Nephron (organoid): ENCODE measurements around the gene ADH1A.
"Not testable (repeated sequence)": the region's sequence is repeated elsewhere in the genome, so short reads cannot be mapped to it uniquely, and the experiment has no call there.

Experiments used
- H3K27ac Mint-ChIP-seq, 3 experiments: 2 replicates each; pipeline ENCODE4 v1.8.0; 2020; ENCODE audit warnings: mixed read lengths in 3 of 3, mild to moderate bottlenecking in 2 of 3, moderate library complexity in 1 of 3
- H3K27me3 Mint-ChIP-seq: 2 replicates; pipeline ENCODE4 v1.8.0; 2021; ENCODE audit warnings: low read depth, mild to moderate bottlenecking, moderate library complexity, mixed read lengths
- H3K36me3 Mint-ChIP-seq: 2 replicates; pipeline ENCODE4 v1.8.0; 2020; ENCODE audit warnings: low read depth, mixed read lengths
- H3K4me1 Mint-ChIP-seq: 2 replicates; pipeline ENCODE4 v1.8.0; 2020; ENCODE audit warnings: mixed read lengths
- H3K4me3 Mint-ChIP-seq, 3 experiments: 2 replicates each; pipeline ENCODE4 v1.8.0; 2020; ENCODE audit warnings: mild to moderate bottlenecking in 3 of 3, mixed read lengths in 3 of 3, moderate library complexity in 2 of 3
- H3K9me3 Mint-ChIP-seq: 2 replicates; pipeline ENCODE4 v1.8.0; 2020; ENCODE audit warnings: mixed read lengths
- TF ChIP-seq, protein P1 (sequence below), 3 experiments: fragments of 200-600 bp; sonication (generic); IDR thresholded peaks; one replicate each; pipeline ENCODE4 v1.5.0; 2021; ENCODE audit warnings: antibody characterized with exemption in 3 of 3; ENCODE audit not compliant: unreplicated experiment in 3 of 3

Gene ADH1A

DNA sequence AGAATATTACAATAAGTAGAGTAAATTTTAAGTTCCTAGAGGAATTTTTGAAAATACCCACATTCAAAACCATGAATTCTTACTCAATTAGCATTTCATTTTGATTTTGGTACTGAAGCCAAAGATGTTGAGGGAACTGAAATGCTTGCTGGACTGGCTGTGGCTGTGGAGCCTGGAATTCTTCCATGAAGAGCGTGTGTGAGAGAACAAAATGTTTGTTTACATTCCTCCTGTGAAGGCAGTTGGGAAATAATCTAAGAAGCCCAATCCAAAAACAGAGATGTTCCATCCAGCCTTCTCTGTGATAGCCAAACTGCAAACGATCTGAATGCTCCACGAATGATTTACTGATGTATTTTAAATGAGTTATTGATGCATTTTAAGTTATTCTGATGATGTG, 34.2 kb upstream of the ADH1A start:
- no peak overlapping the region for H3K4me3 Mint-ChIP-seq
- H3K27me3 Mint-ChIP-seq: no peaks in the 10 kb centered on the region
- H3K9me3 Mint-ChIP-seq: peaks cover 9% of the 10 kb centered on the region
- peaks cover 17% of the 10 kb centered on the region for H3K4me1 Mint-ChIP-seq
- peak overlapping the region in 2 of 3 experiments; percentile 21 to 46 for H3K27ac Mint-ChIP-seq
- TF ChIP-seq, protein P1, sequence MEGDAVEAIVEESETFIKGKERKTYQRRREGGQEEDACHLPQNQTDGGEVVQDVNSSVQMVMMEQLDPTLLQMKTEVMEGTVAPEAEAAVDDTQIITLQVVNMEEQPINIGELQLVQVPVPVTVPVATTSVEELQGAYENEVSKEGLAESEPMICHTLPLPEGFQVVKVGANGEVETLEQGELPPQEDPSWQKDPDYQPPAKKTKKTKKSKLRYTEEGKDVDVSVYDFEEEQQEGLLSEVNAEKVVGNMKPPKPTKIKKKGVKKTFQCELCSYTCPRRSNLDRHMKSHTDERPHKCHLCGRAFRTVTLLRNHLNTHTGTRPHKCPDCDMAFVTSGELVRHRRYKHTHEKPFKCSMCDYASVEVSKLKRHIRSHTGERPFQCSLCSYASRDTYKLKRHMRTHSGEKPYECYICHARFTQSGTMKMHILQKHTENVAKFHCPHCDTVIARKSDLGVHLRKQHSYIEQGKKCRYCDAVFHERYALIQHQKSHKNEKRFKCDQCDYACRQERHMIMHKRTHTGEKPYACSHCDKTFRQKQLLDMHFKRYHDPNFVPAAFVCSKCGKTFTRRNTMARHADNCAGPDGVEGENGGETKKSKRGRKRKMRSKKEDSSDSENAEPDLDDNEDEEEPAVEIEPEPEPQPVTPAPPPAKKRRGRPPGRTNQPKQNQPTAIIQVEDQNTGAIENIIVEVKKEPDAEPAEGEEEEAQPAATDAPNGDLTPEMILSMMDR (IDR thresholded peaks at IDR 0.05; ENCODE audit: unreplicated experiment in 3 of 3): no peak
- no peaks in the 10 kb centered on the region for H3K36me3 Mint-ChIP-seq

GRCh38 chr4:99324361-99324760, 33.6 kb upstream of the ADH1A start:
- no peak overlapping the region for H3K4me3 Mint-ChIP-seq
- H3K9me3 Mint-ChIP-seq: peaks cover 9% of the 10 kb centered on the region
- H3K27me3 Mint-ChIP-seq: no peaks in the 10 kb centered on the region
- H3K4me1 Mint-ChIP-seq: peaks cover 18% of the 10 kb centered on the region
- H3K27ac Mint-ChIP-seq: no peak overlapping the region
- TF ChIP-seq, protein P1 (IDR thresholded peaks at IDR 0.05; ENCODE audit: unreplicated experiment in 3 of 3): no peak
- no peaks in the 10 kb centered on the region for H3K36me3 Mint-ChIP-seq

- Mint-ChIP-seq H3K36me3 (no peaks in the 10 kb centered on the region), H3K4me1 (peaks cover 22% of the 10 kb centered on the region), H3K9me3 (peaks cover 9% of the 10 kb centered on the region), H3K27ac (no peak overlapping the region), H3K4me3 (no peak overlapping the region), H3K27me3 (no peaks in the 10 kb centered on the region)
- TF ChIP-seq, protein P1 (IDR thresholded peaks at IDR 0.05; ENCODE audit: unreplicated experiment in 3 of 3): no peak
These were observed 33.0 kb upstream of the ADH1A start for GRCh38 chr4:99323756-99324155.

GRCh38 chr4:99321241-99322191, 30.7 kb upstream of the ADH1A start, which contains the start of gene ADH1B:
ADH1B (minus strand) TSS chr4:99321401; CDS start chr4:99321331, 70 bp downstream.
- Mint-ChIP-seq H3K36me3 (no peaks in the 10 kb centered on the region), H3K4me3 (peak within 1 kb of the TSS; percentile 39 to 78 (median 66)), H3K27me3 (no peaks in the 10 kb centered on the region), H3K9me3 (peaks cover 8% of the 10 kb centered on the region), H3K4me1 (peaks cover 22% of the 10 kb centered on the region), H3K27ac (peak within 1 kb of the TSS; percentile 59 to 91 (median 71))
- TF ChIP-seq, protein P1 (IDR thresholded peaks at IDR 0.05; ENCODE audit: unreplicated experiment in 3 of 3): no peak

GRCh38 chr4:99317811-99318210, 27.0 kb upstream of the ADH1A start:
- H3K36me3 Mint-ChIP-seq, H3K4me3 Mint-ChIP-seq, H3K27me3 Mint-ChIP-seq, H3K27ac Mint-ChIP-seq, H3K9me3 Mint-ChIP-seq: not testable (repeated sequence)
- H3K4me1 Mint-ChIP-seq: peaks cover 11% of the 10 kb centered on the region

DNA sequence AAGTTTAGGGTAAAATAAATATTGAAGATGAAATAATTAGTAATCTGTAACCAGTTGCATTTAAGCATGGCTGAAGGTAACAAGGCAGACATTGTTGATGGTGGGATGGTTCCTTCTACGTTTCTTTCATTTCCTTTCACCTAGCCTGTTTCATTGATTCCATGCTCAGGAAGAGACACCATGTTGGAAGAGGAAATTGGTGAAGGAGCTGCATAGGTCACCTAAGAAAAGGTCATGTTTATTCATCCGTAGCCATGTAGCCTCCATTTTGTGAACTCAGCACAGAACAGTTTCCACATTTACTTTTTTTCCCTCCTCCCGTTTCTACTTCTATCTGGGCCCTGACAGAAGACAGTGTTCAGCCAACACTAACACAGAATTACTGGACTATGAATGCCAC, 26.6 kb upstream of the ADH1A start:
- TF ChIP-seq, protein P1 (IDR thresholded peaks at IDR 0.05; ENCODE audit: unreplicated experiment in 3 of 3): no peak
- H3K36me3 Mint-ChIP-seq: no peaks in the 10 kb centered on the region
- no peak overlapping the region for H3K4me3 Mint-ChIP-seq
- H3K4me1 Mint-ChIP-seq: peaks cover 11% of the 10 kb centered on the region
- H3K27ac Mint-ChIP-seq: no peak overlapping the region
- H3K9me3 Mint-ChIP-seq: no peaks in the 10 kb centered on the region
- H3K27me3 Mint-ChIP-seq: peaks cover 4% of the 10 kb centered on the region
